Stimulated activated CD4-positive, alpha-beta T cell treated with anti-CD3 and anti-CD28 coated beads, Interleukin-1b, Interleukin-23, amount 100 ng/mL, for 4 hours (primary cell): ENCODE results near the gene HEY2.
"Not testable (repeated sequence)": the region's sequence is repeated elsewhere in the genome, so short reads cannot be mapped to it uniquely, and the experiment has no call there.

Experiments used
- DNase-seq, 2 donors: peaks; one replicate each; pipeline ENCODE4 v3.0.0-alpha.2; 2020; ENCODE audit warnings: low read depth in 2 of 2

The HEY2 gene

GRCh38 chr6:125795301-125795700 lies 45.9 kb downstream of the HEY2 start:
- DNase-seq, result no peak

GRCh38 chr6:125797120-125797885 lies 47.9 kb downstream of the HEY2 start:
- no peak for DNase-seq

DNA sequence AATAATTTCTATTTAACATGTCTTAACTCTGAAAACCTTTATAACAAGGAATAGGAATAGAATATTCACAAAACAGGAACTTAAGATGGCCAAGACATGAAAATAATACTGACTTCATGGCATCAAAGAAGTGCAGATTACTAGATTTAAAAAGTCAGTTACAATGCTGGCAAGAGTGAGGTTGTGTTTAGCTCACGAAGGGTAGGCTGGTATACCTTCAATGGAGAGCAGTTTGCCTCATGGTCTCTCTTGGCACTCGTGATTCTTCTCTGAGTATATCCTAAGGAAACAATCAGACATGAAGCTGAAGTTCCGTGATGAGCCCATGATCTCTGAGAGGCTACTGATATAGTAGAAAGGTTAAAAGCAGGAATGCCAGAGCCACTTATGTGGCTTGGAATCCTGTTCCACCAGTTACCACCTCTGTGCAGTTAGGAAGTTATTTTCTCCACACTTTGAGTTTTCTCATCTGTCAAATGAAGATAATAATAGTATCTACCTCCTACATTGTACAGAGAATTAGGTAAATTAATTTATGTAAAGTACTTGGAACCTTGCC lies 48.5 kb downstream of the HEY2 start:
- no peak for DNase-seq

DNA sequence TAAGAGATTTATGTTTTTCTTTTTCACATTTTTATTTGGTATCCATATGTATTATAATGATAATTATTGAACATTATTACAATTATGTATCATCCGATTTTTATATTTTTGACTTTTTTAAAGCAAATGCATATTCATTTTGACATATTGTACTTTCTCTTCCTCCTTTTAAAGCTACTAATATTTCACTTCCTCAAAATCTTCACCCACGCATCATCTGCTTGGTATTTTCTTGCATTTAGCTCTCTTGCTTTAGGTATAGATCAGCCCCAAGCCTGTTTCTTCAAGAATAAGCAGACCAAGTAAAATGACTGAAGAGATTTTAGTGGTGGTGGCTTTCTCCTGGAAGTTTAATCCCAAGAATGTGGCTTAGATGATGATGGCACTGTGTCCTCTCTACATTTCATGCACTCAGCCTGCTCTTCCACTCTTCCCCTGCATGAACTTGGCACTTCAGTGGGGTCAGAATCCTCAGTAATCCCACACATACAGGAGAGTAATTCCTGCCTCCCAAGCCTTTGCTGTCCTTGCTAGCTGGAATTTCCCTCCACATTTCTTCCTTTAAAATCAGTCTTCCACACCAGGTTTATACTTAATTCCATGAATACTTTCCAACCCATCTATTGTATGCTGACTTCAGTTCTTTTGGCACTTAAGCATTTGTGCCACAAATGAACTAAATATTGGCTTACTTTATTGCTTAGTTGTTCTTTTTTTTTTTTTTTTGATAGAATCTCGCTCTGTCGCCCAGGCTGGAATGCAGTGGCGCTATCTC lies 49.5 kb downstream of the HEY2 start:
- no peak for DNase-seq

DNA sequence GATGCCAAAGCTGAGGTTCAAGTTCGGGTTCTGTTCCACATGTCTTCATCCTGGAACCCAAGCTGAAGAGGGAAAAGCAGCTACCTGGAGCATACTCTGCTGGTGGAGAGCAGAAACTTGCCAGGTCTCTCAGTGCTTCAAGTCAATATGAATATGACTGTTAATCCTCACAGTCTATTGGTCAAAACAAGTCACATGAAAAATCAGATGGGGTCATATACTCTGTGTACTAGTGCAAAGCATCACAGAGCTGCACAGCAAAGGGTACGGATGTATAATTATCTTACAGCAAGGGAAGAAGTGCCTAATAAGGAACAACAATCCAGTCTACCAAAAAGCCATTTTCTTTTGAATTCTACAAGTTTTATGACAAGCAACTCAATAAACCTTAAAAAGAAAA lies 53.0 kb downstream of the HEY2 start:
- DNase-seq, result no peak

DNA sequence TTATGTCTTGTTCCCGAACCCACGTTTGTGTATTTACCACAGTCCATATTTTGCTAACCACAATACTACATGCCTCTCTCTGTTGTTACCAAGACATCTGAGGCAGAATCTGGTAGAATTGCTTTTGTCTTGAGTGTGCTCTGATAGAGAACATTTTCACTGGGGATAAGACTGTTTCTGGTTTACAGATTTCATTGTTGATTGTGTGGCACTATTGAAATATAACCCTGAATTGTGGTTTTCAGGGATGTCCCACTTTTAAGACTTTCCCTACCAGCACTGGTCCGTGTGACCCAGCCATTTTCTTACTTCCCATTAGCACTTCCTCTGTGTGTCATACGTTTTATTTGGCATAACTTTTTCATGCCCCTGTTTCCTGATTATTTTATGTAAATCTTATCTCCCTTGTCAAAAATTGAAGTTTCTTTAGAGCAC lies 53.5 kb downstream of the HEY2 start:
- no peak for DNase-seq

DNA sequence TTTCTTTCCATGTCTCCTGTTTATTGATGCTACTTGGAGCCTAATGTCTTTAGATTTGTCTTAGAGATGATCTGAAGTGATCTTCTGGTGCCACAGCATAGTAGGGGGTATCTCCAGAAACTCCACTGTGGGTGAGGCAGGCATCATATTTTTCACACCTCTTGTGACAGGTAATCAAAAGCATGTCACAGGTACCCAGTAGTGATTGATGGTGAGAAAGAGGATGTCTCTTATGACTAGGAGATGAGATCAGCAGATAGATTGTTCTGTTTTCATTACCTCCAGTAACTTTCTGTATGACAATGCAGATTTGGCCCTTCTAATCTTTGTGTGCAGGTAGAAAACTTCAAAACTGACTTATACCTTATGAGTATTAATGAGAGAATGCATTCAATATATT lies 54.8 kb downstream of the HEY2 start:
- no peak for DNase-seq

DNA sequence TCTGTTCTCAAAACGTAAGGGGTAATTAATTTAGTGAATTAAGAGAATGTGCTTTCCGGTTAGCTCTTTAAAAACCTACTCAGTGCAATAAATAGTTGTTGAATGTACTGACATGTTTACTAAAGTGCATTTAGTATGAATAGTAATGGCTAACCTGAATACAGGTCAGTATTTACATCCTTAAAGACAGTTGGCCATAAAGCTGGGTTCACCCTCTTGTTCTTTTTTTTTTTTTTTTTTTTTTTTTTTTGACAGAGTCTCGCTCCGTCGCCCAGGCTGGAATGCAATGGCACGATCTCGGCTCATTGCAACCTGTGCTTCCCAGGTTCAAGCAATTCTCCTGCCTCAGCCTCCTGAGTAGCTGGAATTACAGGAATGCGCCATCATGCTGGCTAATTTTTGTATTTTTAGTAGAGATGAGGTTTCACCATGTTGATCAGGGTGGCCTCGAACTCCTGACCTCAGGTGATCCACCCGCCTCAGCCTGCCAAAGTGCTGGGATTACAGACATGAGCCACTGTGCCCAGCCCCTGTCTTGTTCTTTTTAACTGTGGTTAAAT lies 55.5 kb downstream of the HEY2 start:
- DNase-seq, result not testable (repeated sequence)

DNA sequence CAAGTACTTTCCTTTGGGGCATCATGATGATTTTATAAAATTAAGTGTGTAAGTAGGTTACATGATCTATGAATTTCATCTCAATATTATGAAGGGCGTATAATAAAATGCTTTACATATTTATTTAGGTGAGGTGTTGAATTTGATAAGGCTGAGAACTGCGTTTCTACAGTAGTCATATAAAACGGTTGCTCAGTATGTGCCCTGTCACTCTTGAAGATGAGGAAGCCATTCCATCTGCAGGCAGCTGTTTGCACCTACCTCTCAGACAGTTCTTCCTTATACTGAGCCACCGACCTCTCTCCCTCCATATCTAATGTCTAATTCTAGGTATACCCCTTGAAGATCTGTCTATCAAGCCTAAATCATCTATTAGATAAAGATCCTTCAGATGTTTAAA lies 57.4 kb downstream of the HEY2 start:
- DNase-seq, result no peak

- no peak for DNase-seq
These were observed 57.9 kb downstream of the HEY2 start for GRCh38 chr6:125807293-125807692.

DNA sequence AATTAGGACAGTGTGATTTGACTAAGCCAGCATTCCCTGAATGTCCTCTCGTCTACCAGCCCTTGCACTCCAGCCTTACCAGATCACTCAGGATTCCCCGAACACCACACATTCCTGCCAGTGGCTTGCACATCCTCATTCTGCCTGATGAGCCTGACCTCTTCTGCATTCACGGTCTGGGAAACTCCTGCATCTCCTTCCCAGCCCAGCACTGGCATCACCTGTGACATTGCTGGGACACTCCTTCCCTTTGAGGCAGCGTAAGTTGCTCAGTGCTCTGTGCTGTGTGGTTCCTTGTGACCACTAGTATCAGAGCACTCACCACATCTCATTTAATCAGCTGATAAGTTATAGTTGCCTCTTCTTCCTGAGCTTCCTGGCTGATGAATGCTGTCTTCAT lies 58.6 kb downstream of the HEY2 start:
- no peak for DNase-seq

GRCh38 chr6:125808591-125808990 lies 59.2 kb downstream of the HEY2 start:
- no peak for DNase-seq

DNA sequence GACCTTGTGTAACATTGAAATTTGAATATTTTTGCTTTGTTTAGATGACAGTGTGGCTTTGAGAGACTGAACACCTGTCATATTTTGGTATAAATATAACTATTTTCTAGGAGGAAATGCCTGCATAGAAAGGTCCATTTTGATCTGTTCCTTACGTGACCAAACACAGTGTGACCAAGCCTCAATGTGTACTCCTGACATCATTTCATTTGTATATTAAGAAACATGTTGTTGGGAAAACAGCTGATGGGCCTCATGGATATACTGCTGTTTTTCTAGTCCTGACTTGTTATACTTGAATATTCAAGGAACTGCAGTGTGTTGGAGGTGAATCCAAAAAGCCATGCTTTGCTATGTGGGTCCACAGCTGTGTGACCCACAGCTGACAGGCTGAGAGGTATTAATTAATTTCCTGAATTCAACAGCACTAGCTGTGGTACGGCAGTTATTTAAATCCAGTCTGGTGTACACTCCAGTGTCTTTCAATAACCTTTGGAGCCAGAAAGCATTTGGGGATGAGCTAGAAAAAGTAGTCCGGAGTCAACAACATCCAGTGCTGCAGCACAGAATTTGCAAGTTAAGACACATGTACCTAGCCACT lies 60.2 kb downstream of the HEY2 start:
- no peak for DNase-seq

GRCh38 chr6:125810445-125810844 lies 61.0 kb downstream of the HEY2 start:
- no peak for DNase-seq
